Pulmonary artery endothelial cell (primary cell): Measurements from ENCODE around the gene STAC3. TPM values are rescaled to one million over a fixed set of nuclear protein-coding genes. Genes with fewer than 3 reads are reported as not detected.

ENCODE experiments used
- DNase-seq: peaks from one replicate; pipeline ENCODE4 v3.0.0-alpha.2; 2011; ENCODE audit warnings: low read depth, low spot score
- total RNA-seq: library from RNA; depleted of rRNA; stranded (reverse); fragments of >200 nt; gene quantifications from 2 replicates; pipeline ENCODE4 v1.2.3, GENCODE V29; 2014

STAC3 gene
- total RNA-seq, 1 donor from 2014 or later, result 0.13 TPM

- no peak for DNase-seq
Measured at GRCh38 chr12:57236201-57236924, 14.6 kb downstream of the STAC3 start.

DNA sequence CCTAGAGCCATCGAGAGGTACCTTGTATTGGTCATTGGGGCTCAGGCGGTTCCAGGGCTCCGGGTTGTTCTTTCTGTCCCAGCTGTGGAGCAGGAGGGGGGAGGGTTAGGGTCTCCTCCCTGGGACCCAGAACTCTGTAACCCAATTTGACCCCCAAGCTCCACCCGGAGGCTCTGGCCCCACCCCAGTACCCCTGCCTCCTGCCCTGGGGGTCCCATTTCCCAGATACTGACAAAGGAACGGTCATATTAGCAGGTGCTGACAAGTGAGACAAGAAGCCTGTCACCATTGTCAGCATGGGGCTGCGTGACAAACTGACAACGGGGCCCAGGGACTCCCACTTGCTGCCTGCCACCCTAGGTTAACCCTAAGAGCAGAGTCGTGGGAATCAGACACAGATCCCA, 15.3 kb downstream of the STAC3 start:
- no peak for DNase-seq

- DNase-seq, result no peak
Measured at GRCh38 chr12:57235017-57235727, 15.8 kb downstream of the STAC3 start.

- no peak for DNase-seq
Measured at GRCh38 chr12:57234571-57235016, 16.4 kb downstream of the STAC3 start.

- no peak for DNase-seq
Measured at GRCh38 chr12:57234233-57234570, 16.8 kb downstream of the STAC3 start.

DNA sequence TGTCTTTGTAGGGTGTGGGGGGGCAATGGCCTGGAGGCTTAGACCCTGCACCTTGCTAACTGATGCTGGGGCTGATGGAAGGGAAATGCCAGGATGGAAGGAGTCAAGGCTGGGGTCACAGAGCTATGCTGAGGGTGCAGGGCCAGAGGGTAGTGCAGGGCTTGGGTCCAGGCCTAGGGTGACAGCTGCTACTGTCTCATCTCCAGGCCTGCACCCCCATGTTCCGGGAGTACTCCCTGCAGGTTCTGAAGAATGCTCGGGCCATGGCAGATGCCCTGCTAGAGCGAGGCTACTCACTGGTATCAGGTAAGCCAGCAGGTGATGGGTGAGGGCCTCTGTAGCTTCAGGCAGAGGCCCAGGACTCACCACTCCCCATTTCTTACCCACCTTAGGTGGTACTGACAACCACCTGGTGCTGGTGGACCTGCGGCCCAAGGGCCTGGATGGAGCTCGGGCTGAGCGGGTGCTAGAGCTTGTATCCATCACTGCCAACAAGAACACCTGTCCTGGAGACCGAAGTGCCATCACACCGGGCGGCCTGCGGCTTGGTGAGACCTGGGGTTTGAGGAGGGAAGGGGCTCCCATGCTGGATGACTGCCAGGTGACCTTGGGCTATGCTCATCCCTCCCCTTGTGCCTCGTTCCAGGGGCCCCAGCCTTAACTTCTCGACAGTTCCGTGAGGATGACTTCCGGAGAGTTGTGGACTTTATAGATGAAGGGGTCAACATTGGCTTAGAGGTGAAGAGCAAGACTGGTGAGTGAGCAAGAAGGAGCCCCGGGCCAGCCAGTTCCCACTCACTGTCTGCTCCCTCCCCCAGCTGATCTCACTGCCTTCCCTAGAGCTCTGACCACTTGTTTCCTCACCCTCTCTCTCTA, 17.4 kb downstream of the STAC3 start:
- DNase-seq, result no peak

DNA sequence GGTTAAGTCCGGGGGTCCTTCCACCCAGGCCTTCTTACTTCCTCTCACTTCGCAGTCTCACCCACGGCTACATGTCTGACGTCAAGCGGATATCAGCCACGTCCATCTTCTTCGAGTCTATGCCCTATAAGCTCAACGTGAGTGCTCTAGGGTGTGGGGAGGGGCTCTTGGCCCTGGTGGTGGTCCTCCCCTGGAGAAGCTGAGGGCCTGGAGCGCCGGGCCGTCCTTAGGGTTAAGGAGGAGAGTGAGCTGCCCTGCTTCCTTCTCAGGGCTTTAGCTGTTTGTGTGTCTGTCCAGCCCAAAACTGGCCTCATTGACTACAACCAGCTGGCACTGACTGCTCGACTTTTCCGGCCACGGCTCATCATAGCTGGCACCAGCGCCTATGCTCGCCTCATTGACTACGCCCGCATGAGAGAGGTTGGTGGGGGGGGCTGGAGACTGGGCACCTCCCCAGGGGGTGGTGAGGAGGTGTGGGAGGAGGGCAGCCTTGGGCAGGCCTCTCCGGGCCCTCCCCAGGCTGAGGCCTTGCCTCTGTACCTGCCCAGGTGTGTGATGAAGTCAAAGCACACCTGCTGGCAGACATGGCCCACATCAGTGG, 18.7 kb downstream of the STAC3 start:
- no peak for DNase-seq

DNA sequence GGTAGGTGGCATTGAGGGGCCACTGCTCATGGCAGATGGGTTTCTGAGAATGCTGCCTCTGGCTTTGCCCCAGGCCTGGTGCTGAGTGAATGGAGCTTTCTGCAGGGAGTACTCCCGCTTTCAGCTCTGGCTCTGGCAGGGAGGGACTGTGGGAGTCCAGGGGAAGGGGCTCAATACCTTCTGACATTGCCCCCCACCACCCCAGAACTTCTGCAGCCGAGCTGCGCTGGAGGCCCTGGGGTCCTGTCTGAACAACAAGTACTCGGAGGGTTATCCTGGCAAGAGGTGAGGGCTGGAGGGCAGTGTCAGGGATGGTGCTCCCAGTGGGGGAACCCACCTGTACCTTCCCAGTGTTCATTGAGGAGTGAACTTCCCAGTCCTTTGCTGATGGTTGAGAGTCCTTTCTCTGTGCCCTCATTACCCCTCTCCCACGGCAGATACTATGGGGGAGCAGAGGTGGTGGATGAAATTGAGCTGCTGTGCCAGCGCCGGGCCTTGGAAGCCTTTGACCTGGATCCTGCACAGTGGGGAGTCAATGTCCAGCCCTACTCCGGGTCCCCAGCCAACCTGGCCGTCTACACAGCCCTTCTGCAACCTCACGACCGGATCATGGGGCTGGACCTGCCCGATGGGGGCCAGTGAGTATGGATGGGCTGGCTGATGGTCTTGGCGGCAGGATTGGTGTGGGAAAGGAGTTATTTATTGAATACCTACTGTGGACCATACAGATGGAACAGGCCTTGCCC, 19.5 kb downstream of the STAC3 start:
- no peak for DNase-seq

DNA sequence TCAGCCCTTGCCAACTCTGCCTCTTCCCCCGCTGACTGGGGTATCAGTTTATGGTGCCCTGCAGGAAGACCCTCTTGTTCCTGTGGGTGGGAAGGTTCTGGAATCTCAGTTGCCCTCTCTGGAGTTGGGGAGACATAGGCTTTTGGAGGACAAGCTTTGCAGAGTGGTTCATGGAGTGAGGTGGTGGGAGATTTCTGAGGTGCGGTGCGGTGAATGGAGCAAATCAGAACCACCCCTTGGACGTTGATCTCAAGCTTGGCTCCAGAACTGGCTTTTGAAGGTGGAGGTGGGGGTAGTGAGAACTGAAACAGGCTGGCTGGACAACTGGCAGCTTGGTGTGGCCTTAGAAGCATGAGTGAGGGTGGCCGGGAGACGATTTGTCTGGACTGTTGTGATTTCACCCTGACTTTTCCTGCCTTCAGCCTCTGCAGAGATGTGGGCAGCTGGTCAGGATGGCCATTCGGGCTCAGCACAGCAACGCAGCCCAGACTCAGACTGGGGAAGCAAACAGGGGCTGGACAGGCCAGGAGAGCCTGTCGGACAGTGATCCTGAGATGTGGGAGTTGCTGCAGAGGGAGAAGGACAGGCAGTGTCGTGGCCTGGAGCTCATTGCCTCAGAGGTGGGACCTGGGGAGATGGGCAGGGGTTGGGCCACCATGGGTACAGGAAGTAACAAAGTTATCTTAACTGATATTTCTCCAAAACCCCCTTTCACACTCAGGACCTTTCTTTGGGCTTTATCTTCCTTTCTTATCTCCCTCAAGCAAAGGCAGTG, 20.4 kb downstream of the STAC3 start:
- no peak for DNase-seq

- peak; percentile 78 for DNase-seq
Measured at GRCh38 chr12:57229634-57230380, 21.2 kb downstream of the STAC3 start, which contains the start of gene SHMT2. SHMT2 (plus strand) TSS chr12:57229711; CDS start chr12:57229779, 68 bp downstream.

GRCh38 chr12:57229046-57229633, 21.8 kb downstream of the STAC3 start:
- no peak for DNase-seq

- no peak for DNase-seq
Measured at GRCh38 chr12:57227315-57228115, 23.5 kb downstream of the STAC3 start.

GRCh38 chr12:57226588-57227314, 24.2 kb downstream of the STAC3 start:
- no peak for DNase-seq

- DNase-seq, result no peak
Measured at GRCh38 chr12:57225680-57226210, 25.2 kb downstream of the STAC3 start.

- DNase-seq, result no peak
Measured at GRCh38 chr12:57224973-57225679, 25.9 kb downstream of the STAC3 start.

- no peak for DNase-seq
Measured at GRCh38 chr12:57224278-57224972, 26.6 kb downstream of the STAC3 start.
